ENCODE results near the gene DCHS2.
A peak's percentile ranks its signal among the peaks of the same experiment; 100 is the strongest.

Gene DCHS2

GRCh38 chr4:154307451-154307850 is 184.1 kb downstream of the DCHS2 start:
- Histone ChIP-seq H3K9me3 (ENCODE audit: control insufficient read depth, low read depth, low read length) (peaks cover 5% of the 10 kb centered on the region), H3K36me3 (ENCODE audit: control insufficient read depth, low read depth, low read length) (no peaks in the 10 kb centered on the region), H3K27me3 (ENCODE audit: control insufficient read depth, insufficient read depth, low read length) (no peaks in the 10 kb centered on the region), H3K4me3 (ENCODE audit: low read length) (no peak overlapping the region), H3K4me1 (ENCODE audit: control insufficient read depth, low read depth, low read length) (no peaks in the 10 kb centered on the region), H3K27ac (ENCODE audit: low read length) (no peak overlapping the region), H3K9ac (ENCODE audit: low read length) (no peak overlapping the region)

- Histone ChIP-seq H3K27me3 (ENCODE audit: control insufficient read depth, insufficient read depth, low read length) (no peaks in the 10 kb centered on the region), H3K9me3 (ENCODE audit: control insufficient read depth, low read depth, low read length) (peaks cover 5% of the 10 kb centered on the region), H3K36me3 (ENCODE audit: control insufficient read depth, low read depth, low read length) (no peaks in the 10 kb centered on the region), H3K27ac (ENCODE audit: low read length) (no peak overlapping the region), H3K9ac (ENCODE audit: low read length) (no peak overlapping the region), H3K4me1 (ENCODE audit: control insufficient read depth, low read depth, low read length) (no peaks in the 10 kb centered on the region), H3K4me3 (ENCODE audit: low read length) (no peak overlapping the region)
Measured at GRCh38 chr4:154305616-154306015, 186.0 kb downstream of the DCHS2 start.

GRCh38 chr4:154304679-154305078 is 186.9 kb downstream of the DCHS2 start:
- Histone ChIP-seq H3K9ac (ENCODE audit: low read length) (no peak overlapping the region), H3K36me3 (ENCODE audit: control insufficient read depth, low read depth, low read length) (no peaks in the 10 kb centered on the region), H3K4me1 (ENCODE audit: control insufficient read depth, low read depth, low read length) (no peaks in the 10 kb centered on the region), H3K4me3 (ENCODE audit: low read length) (no peak overlapping the region), H3K9me3 (ENCODE audit: control insufficient read depth, low read depth, low read length) (peaks cover 5% of the 10 kb centered on the region), H3K27ac (ENCODE audit: low read length) (no peak overlapping the region), H3K27me3 (ENCODE audit: control insufficient read depth, insufficient read depth, low read length) (no peaks in the 10 kb centered on the region)

- Histone ChIP-seq H3K9me3 (ENCODE audit: control insufficient read depth, low read depth, low read length) (no peaks in the 10 kb centered on the region), H3K9ac (ENCODE audit: low read length) (no peak overlapping the region), H3K27ac (ENCODE audit: low read length) (no peak overlapping the region), H3K27me3 (ENCODE audit: control insufficient read depth, insufficient read depth, low read length) (no peaks in the 10 kb centered on the region), H3K4me3 (ENCODE audit: low read length) (no peak overlapping the region), H3K4me1 (ENCODE audit: control insufficient read depth, low read depth, low read length) (no peaks in the 10 kb centered on the region), H3K36me3 (ENCODE audit: control insufficient read depth, low read depth, low read length) (no peaks in the 10 kb centered on the region)
Measured at GRCh38 chr4:154294652-154295350, 196.8 kb downstream of the DCHS2 start.

- no peaks in the 10 kb centered on the region for H3K4me1 ChIP-seq (ENCODE audit: control insufficient read depth, low read depth, low read length)
- H3K36me3 ChIP-seq (ENCODE audit: control insufficient read depth, low read depth, low read length) = no peaks in the 10 kb centered on the region
- no peaks in the 10 kb centered on the region for H3K27me3 ChIP-seq (ENCODE audit: control insufficient read depth, insufficient read depth, low read length)
- no peak overlapping the region for H3K9ac ChIP-seq (ENCODE audit: low read length)
- H3K9me3 ChIP-seq (ENCODE audit: control insufficient read depth, low read depth, low read length) = no peaks in the 10 kb centered on the region
- H3K27ac ChIP-seq (ENCODE audit: low read length) = no peak overlapping the region
- H3K4me3 ChIP-seq (ENCODE audit: low read length) = no peak overlapping the region
Measured at GRCh38 chr4:154293427-154293826, 198.2 kb downstream of the DCHS2 start.

GRCh38 chr4:154292589-154292988 is 199.0 kb downstream of the DCHS2 start:
- Histone ChIP-seq H3K4me1 (ENCODE audit: control insufficient read depth, low read depth, low read length) (no peaks in the 10 kb centered on the region), H3K4me3 (ENCODE audit: low read length) (no peak overlapping the region), H3K36me3 (ENCODE audit: control insufficient read depth, low read depth, low read length) (no peaks in the 10 kb centered on the region), H3K27ac (ENCODE audit: low read length) (no peak overlapping the region), H3K9me3 (ENCODE audit: control insufficient read depth, low read depth, low read length) (no peaks in the 10 kb centered on the region), H3K9ac (ENCODE audit: low read length) (no peak overlapping the region), H3K27me3 (ENCODE audit: control insufficient read depth, insufficient read depth, low read length) (no peaks in the 10 kb centered on the region)

GRCh38 chr4:154277172-154277571 is 214.4 kb downstream of the DCHS2 start:
- Histone ChIP-seq H3K4me3 (ENCODE audit: low read length) (peak overlapping the region; percentile 28), H3K9ac (ENCODE audit: low read length) (no peak overlapping the region), H3K9me3 (ENCODE audit: control insufficient read depth, low read depth, low read length) (no peaks in the 10 kb centered on the region), H3K27ac (ENCODE audit: low read length) (no peak overlapping the region), H3K36me3 (ENCODE audit: control insufficient read depth, low read depth, low read length) (no peaks in the 10 kb centered on the region), H3K4me1 (ENCODE audit: control insufficient read depth, low read depth, low read length) (peaks cover 8% of the 10 kb centered on the region), H3K27me3 (ENCODE audit: control insufficient read depth, insufficient read depth, low read length) (no peaks in the 10 kb centered on the region)

- Histone ChIP-seq H3K27ac (ENCODE audit: low read length) (no peak overlapping the region), H3K4me1 (ENCODE audit: control insufficient read depth, low read depth, low read length) (peaks cover 8% of the 10 kb centered on the region), H3K36me3 (ENCODE audit: control insufficient read depth, low read depth, low read length) (no peaks in the 10 kb centered on the region), H3K4me3 (ENCODE audit: low read length) (peak overlapping the region; percentile 28), H3K9ac (ENCODE audit: low read length) (no peak overlapping the region), H3K9me3 (ENCODE audit: control insufficient read depth, low read depth, low read length) (no peaks in the 10 kb centered on the region), H3K27me3 (ENCODE audit: control insufficient read depth, insufficient read depth, low read length) (no peaks in the 10 kb centered on the region)
Measured at GRCh38 chr4:154276496-154276895, 215.1 kb downstream of the DCHS2 start.

- no peaks in the 10 kb centered on the region for H3K27me3 ChIP-seq (ENCODE audit: control insufficient read depth, insufficient read depth, low read length)
- no peaks in the 10 kb centered on the region for H3K36me3 ChIP-seq (ENCODE audit: control insufficient read depth, low read depth, low read length)
- H3K9me3 ChIP-seq (ENCODE audit: control insufficient read depth, low read depth, low read length) = no peaks in the 10 kb centered on the region
- no peak overlapping the region for H3K4me3 ChIP-seq (ENCODE audit: low read length)
- H3K9ac ChIP-seq (ENCODE audit: low read length) = no peak overlapping the region
- no peak overlapping the region for H3K27ac ChIP-seq (ENCODE audit: low read length)
- H3K4me1 ChIP-seq (ENCODE audit: control insufficient read depth, low read depth, low read length) = no peaks in the 10 kb centered on the region
Measured at GRCh38 chr4:154254999-154255398, 236.6 kb downstream of the DCHS2 start.

GRCh38 chr4:154234576-154234975 is 257.0 kb downstream of the DCHS2 start:
- no peak overlapping the region for H3K9ac ChIP-seq (ENCODE audit: low read length)
- no peaks in the 10 kb centered on the region for H3K36me3 ChIP-seq (ENCODE audit: control insufficient read depth, low read depth, low read length)
- H3K27me3 ChIP-seq (ENCODE audit: control insufficient read depth, insufficient read depth, low read length) = no peaks in the 10 kb centered on the region
- no peaks in the 10 kb centered on the region for H3K9me3 ChIP-seq (ENCODE audit: control insufficient read depth, low read depth, low read length)
- peaks cover 6% of the 10 kb centered on the region for H3K4me1 ChIP-seq (ENCODE audit: control insufficient read depth, low read depth, low read length)
- no peak overlapping the region for H3K4me3 ChIP-seq (ENCODE audit: low read length)
- H3K27ac ChIP-seq (ENCODE audit: low read length) = no peak overlapping the region

- H3K4me3 ChIP-seq (ENCODE audit: low read length) = no peak overlapping the region
- H3K9ac ChIP-seq (ENCODE audit: low read length) = no peak overlapping the region
- no peaks in the 10 kb centered on the region for H3K27me3 ChIP-seq (ENCODE audit: control insufficient read depth, insufficient read depth, low read length)
- no peaks in the 10 kb centered on the region for H3K36me3 ChIP-seq (ENCODE audit: control insufficient read depth, low read depth, low read length)
- peaks cover 6% of the 10 kb centered on the region for H3K4me1 ChIP-seq (ENCODE audit: control insufficient read depth, low read depth, low read length)
- H3K27ac ChIP-seq (ENCODE audit: low read length) = no peak overlapping the region
- no peaks in the 10 kb centered on the region for H3K9me3 ChIP-seq (ENCODE audit: control insufficient read depth, low read depth, low read length)
Measured at GRCh38 chr4:154231806-154232478, 259.7 kb downstream of the DCHS2 start.

- no peaks in the 10 kb centered on the region for H3K36me3 ChIP-seq (ENCODE audit: control insufficient read depth, low read depth, low read length)
- H3K4me3 ChIP-seq (ENCODE audit: low read length) = no peak overlapping the region
- H3K27me3 ChIP-seq (ENCODE audit: control insufficient read depth, insufficient read depth, low read length) = no peaks in the 10 kb centered on the region
- no peak overlapping the region for H3K9ac ChIP-seq (ENCODE audit: low read length)
- H3K9me3 ChIP-seq (ENCODE audit: control insufficient read depth, low read depth, low read length) = no peaks in the 10 kb centered on the region
- H3K27ac ChIP-seq (ENCODE audit: low read length) = no peak overlapping the region
- H3K4me1 ChIP-seq (ENCODE audit: control insufficient read depth, low read depth, low read length) = peaks cover 6% of the 10 kb centered on the region
Measured at GRCh38 chr4:154230723-154231122, 260.9 kb downstream of the DCHS2 start.

All from iPS-18a (cell line).